Heart left ventricle (tissue), 13 donors: ENCODE measurements around the gene ATXN1.

ENCODE experiments used
- POLR2A ChIP-seq, 2 donors: fragments of 450-650 bp; IDR thresholded peaks; one replicate each; pipeline ENCODE4 v1.6.1; 2017; ENCODE audit warnings: antibody characterized with exemption in 2 of 2, mild to moderate bottlenecking in 2 of 2, moderate library complexity in 2 of 2
- TF ChIP-seq, protein P1 (sequence below), 12 donors: fragments of 200-600 bp; sonication (generic) in 4 of 12; IDR thresholded peaks; one replicate each; pipeline versions ENCODE4 v1.5.0 to v1.8.0; 2018 to 2022; ENCODE audit warnings: antibody characterized with exemption in 12 of 12, mild to moderate bottlenecking in 5 of 12
- donor health status: ischemic (EF 13 %, LVEDD 7.1; RV severe dilation, severe dysfunction).
- donor health status: DM: no; HTN: yes; CAD: no.
- donor health status: DM: no; HTN: no; CAD: no.
- donor health status: ischemic (EF 25% LVEDD 6.9; RV normal size, moderate dysfunction).
- donor health status: ischemic (EF 25% LVEDD 5.7; RV mildly dilated, moderate dysfunction).
- donor health status: ischemic (EF 35%, LVEDD 5.7; RV mildly dilated, moderate dysfunction).
- donor health status: nonischemic (EF 11% LVEDD 7.7; RV severe dilation, severe dysfunction).
- donor health status: DM: yes; HTN: yes; CAD: no.
- donor health status: PGD.
- donor health status: ischemic (EF 29% LVEDD 5.4; RV normal size, mild dysfunction).
- donor health status: nonischemic (EF 23%, LVEDD 6.1; RV moderate dilation, normal function).

DNA sequence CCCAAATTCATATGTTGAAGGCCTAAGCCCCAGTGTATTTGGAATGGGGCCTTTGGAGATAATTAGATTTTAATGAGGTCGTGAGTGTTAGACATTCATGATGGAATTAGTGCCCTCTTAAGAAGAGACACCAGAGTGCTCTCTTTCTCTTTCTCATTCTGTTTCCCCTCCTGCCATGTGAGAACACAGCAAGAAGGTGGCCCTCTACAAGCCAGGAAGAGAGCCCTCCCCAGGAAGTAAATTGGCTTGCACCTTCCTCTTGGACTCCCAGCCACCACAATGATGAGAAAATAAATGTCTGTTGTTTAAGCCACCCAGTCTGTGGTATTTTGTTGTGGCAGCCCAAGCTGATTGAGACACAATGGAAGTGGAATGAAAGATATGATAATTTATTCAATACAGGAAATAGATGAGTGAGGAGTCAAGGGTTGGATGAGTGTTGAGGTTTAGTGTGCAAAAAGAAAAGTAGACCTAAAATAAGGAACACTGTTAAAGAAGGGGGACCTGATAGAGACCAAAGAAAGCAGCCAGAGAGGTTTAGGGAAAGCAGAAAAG, 25.9 kb upstream of the ATXN1 start:
- TF ChIP-seq, protein P1, sequence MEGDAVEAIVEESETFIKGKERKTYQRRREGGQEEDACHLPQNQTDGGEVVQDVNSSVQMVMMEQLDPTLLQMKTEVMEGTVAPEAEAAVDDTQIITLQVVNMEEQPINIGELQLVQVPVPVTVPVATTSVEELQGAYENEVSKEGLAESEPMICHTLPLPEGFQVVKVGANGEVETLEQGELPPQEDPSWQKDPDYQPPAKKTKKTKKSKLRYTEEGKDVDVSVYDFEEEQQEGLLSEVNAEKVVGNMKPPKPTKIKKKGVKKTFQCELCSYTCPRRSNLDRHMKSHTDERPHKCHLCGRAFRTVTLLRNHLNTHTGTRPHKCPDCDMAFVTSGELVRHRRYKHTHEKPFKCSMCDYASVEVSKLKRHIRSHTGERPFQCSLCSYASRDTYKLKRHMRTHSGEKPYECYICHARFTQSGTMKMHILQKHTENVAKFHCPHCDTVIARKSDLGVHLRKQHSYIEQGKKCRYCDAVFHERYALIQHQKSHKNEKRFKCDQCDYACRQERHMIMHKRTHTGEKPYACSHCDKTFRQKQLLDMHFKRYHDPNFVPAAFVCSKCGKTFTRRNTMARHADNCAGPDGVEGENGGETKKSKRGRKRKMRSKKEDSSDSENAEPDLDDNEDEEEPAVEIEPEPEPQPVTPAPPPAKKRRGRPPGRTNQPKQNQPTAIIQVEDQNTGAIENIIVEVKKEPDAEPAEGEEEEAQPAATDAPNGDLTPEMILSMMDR (IDR thresholded peaks at IDR 0.05), result no peak
- TF ChIP-seq POLR2A (IDR thresholded peaks at IDR 0.05), result no peak
